ENCODE results near the gene RARS1.

Gene RARS1

GRCh38 chr5:168553377-168554130 is 67.3 kb downstream of the RARS1 start:
- DNase-seq (ENCODE audit: extremely low read depth in 1 of 2, low read depth in 1 of 2): no peak

GRCh38 chr5:168557389-168557788 is 71.1 kb downstream of the RARS1 start:
- DNase-seq (ENCODE audit: extremely low read depth in 1 of 2, low read depth in 1 of 2): no peak

GRCh38 chr5:168562279-168562678 is 76.0 kb downstream of the RARS1 start:
- no peak for DNase-seq (ENCODE audit: extremely low read depth in 1 of 2, low read depth in 1 of 2)

GRCh38 chr5:168563959-168564358 is 77.7 kb downstream of the RARS1 start:
- no peak for DNase-seq (ENCODE audit: extremely low read depth in 1 of 2, low read depth in 1 of 2)

GRCh38 chr5:168568738-168569137 is 82.5 kb downstream of the RARS1 start:
- DNase-seq (ENCODE audit: extremely low read depth in 1 of 2, low read depth in 1 of 2): no peak
